Glutamatergic neuron (in vitro differentiated cells): ENCODE measurements around the gene PRPH2. TPM values are rescaled to one million over a fixed set of nuclear protein-coding genes. Genes with fewer than 3 reads are reported as not detected.
"Not testable (repeated sequence)": the region's sequence is repeated elsewhere in the genome, so short reads cannot be mapped to it uniquely, and the experiment has no call there.

Experiments
- DNase-seq: peaks from one replicate; pipeline ENCODE4 v3.0.0; 2022
- H3K27ac Mint-ChIP-seq: one replicate; pipeline ENCODE4 v1.8.0; 2020; ENCODE audit warnings: mild to moderate bottlenecking, mixed read lengths, inconsistent platforms; ENCODE audit not compliant: unreplicated experiment
- H3K27me3 Mint-ChIP-seq: one replicate; pipeline ENCODE4 v1.8.0; 2020; ENCODE audit warnings: mild to moderate bottlenecking, moderate library complexity, mixed read lengths, inconsistent platforms; ENCODE audit not compliant: unreplicated experiment
- H3K36me3 Mint-ChIP-seq: one replicate; pipeline ENCODE4 v1.8.0; 2020; ENCODE audit warnings: mild to moderate bottlenecking, mixed read lengths, inconsistent platforms; ENCODE audit not compliant: unreplicated experiment
- H3K4me1 Mint-ChIP-seq: one replicate; pipeline ENCODE4 v1.8.0; 2020; ENCODE audit warnings: mild to moderate bottlenecking, low read depth, mixed read lengths, inconsistent platforms; ENCODE audit not compliant: unreplicated experiment
- H3K4me3 Mint-ChIP-seq: one replicate; pipeline ENCODE4 v1.8.0; 2020; ENCODE audit warnings: mild to moderate bottlenecking, mixed read lengths, inconsistent platforms; ENCODE audit not compliant: unreplicated experiment
- H3K9me3 Mint-ChIP-seq: one replicate; pipeline ENCODE4 v1.8.0; 2020; ENCODE audit warnings: mild to moderate bottlenecking, moderate library complexity, mixed read lengths, inconsistent platforms; ENCODE audit not compliant: unreplicated experiment
- total RNA-seq: library from RNA; stranded (reverse); fragmentation: NEBNext Ultra II Directional; extraction: Animal tissue kit (Norgen Biotek cat#: 25700); gene quantifications from one replicate; pipeline ENCODE4 v1.2.1, GENCODE V29; 2021; ENCODE audit not compliant: unreplicated experiment
- TF ChIP-seq, protein P1 (sequence below): fragments of 200-600 bp; sonication (generic); IDR thresholded peaks from one replicate; pipeline ENCODE4 v1.5.0; 2021; ENCODE audit not compliant: partially characterized antibody, unreplicated experiment

The PRPH2 gene
- total RNA-seq, 1 donor from 2014 or later, result not detected

DNA sequence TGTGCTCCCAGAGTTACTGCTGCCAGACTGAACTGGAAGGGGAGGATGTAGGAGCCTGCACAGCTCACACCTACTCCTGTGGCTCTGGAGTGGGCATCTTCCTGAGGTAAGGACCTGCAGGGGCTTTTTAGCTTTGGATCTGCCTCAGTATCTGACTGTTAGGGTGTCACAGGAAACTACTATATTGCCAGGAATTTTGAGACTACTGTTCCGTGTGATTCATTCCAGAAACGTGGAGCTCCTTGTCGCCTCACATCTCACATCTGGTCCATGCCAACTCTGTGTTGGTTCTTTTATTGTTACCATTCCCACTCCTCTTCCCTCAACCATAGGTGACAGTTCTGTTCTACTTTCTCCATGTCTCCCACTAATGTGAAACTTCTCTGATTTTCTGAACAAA lies 34.1 kb downstream of the PRPH2 start:
- H3K36me3 Mint-ChIP-seq, result peaks cover 21% of the 10 kb centered on the region
- H3K27ac Mint-ChIP-seq, result no peak overlapping the region

DNA sequence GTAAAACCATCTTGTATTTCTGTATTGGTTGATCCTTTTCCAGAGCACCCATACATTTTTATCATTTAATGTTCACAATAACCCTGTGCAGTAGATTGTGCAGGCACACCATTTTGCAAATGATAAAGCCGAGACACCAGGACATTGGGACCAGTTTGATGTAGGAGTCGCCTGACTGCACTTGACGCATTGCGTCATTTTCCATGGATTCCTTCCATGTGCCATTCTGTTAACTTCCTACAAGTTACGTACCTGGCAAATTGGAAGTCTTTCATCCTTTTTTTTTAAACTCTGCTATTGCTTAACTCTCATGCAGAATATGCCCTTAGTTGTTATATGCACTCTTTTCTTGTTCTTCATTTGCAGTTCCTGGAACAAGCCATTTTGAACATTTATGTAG lies 43.0 kb downstream of the PRPH2 start:
- TF ChIP-seq, protein P1, sequence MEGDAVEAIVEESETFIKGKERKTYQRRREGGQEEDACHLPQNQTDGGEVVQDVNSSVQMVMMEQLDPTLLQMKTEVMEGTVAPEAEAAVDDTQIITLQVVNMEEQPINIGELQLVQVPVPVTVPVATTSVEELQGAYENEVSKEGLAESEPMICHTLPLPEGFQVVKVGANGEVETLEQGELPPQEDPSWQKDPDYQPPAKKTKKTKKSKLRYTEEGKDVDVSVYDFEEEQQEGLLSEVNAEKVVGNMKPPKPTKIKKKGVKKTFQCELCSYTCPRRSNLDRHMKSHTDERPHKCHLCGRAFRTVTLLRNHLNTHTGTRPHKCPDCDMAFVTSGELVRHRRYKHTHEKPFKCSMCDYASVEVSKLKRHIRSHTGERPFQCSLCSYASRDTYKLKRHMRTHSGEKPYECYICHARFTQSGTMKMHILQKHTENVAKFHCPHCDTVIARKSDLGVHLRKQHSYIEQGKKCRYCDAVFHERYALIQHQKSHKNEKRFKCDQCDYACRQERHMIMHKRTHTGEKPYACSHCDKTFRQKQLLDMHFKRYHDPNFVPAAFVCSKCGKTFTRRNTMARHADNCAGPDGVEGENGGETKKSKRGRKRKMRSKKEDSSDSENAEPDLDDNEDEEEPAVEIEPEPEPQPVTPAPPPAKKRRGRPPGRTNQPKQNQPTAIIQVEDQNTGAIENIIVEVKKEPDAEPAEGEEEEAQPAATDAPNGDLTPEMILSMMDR, result no peak
- no peak overlapping the region for H3K27ac Mint-ChIP-seq
- peaks cover 4% of the 10 kb centered on the region for H3K36me3 Mint-ChIP-seq
- no peak for DNase-seq
- no peaks in the 10 kb centered on the region for H3K4me1 Mint-ChIP-seq
- no peaks in the 10 kb centered on the region for H3K9me3 Mint-ChIP-seq
- H3K27me3 Mint-ChIP-seq, result no peaks in the 10 kb centered on the region
- H3K4me3 Mint-ChIP-seq, result no peak overlapping the region

More for the DNA sequence above, 34.1 kb downstream of the PRPH2 start:
- Mint-ChIP-seq H3K27me3 (peaks cover 1% of the 10 kb centered on the region), H3K4me3 (no peak overlapping the region), H3K9me3 (peaks cover 7% of the 10 kb centered on the region), H3K4me1 (no peaks in the 10 kb centered on the region)
- no peak for DNase-seq
- TF ChIP-seq, protein P1, result no peak

DNA sequence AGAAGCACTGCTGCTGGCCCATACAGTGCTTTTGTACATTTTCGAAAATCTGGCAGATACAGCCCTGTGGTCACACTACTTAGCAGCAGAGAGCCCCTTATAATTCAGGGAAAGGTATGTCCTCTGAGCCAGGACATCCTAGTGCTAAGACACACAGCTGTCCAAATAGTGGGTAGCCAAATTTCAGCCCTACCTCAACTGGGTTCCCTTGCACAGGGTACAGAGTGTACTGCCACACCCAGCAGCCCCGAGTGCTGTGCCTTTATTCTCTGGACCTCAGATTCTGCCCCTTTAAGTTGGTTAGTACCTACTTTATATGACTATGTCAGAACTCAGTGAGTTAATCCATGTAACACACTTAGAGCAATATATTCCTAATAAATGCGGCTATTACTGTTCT lies 47.6 kb downstream of the PRPH2 start:
- no peak overlapping the region for H3K27ac Mint-ChIP-seq
- TF ChIP-seq, protein P1, result no peak

DNA sequence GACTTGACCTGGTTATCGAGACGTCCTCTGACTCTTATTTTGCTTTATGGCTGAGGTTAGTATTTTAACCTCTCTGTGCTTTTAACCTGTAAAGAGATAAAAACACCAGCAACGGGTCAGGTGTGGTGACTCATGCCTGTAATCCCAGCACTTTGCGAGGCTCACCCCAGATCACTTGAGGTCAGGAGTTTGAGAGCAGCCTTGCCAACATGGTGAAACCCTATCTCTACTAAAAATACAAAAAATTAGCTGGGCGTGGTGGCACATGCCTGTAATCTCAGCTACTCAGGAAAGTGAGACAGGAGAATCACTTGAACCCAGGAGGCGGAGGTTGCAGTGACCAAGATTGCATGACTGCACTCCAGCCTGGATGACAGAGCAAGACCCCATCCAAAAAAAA lies 48.0 kb downstream of the PRPH2 start:
- H3K36me3 Mint-ChIP-seq, H3K4me1 Mint-ChIP-seq, H3K4me3 Mint-ChIP-seq, H3K9me3 Mint-ChIP-seq, DNase-seq, H3K27ac Mint-ChIP-seq, H3K27me3 Mint-ChIP-seq: not testable (repeated sequence)

More for the DNA sequence above, 47.6 kb downstream of the PRPH2 start:
- no peak overlapping the region for H3K4me3 Mint-ChIP-seq
- no peaks in the 10 kb centered on the region for H3K27me3 Mint-ChIP-seq
- no peaks in the 10 kb centered on the region for H3K9me3 Mint-ChIP-seq
- H3K4me1 Mint-ChIP-seq, result no peaks in the 10 kb centered on the region
- H3K36me3 Mint-ChIP-seq, result peaks cover 5% of the 10 kb centered on the region
- DNase-seq, result no peak

DNA sequence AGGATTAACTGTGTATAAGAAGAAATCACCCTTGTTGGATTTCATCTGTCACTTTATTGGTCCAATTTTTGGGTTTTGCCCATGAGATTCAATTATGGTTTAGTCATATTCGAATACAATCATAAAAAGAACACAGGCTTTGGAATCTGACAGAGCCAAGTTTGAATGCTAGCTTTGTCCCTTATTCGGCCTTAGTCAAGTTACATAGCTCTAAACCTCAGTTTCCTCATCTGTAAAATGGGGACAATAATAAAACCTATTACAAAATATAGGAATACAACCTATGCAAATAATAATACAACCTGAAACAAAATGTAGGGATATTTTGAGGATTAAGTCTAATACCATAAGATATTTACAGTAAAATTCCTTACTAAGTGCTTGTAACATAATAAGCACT lies 57.7 kb downstream of the PRPH2 start:
- no peak for DNase-seq
- peaks cover 2% of the 10 kb centered on the region for H3K9me3 Mint-ChIP-seq
- no peaks in the 10 kb centered on the region for H3K27me3 Mint-ChIP-seq
- no peaks in the 10 kb centered on the region for H3K4me1 Mint-ChIP-seq
- no peaks in the 10 kb centered on the region for H3K36me3 Mint-ChIP-seq
- TF ChIP-seq, protein P1, result no peak
- no peak overlapping the region for H3K27ac Mint-ChIP-seq
- no peak overlapping the region for H3K4me3 Mint-ChIP-seq

GRCh38 chr6:42661540-42662153 lies 60.8 kb downstream of the PRPH2 start:
- Mint-ChIP-seq H3K4me3 (no peak overlapping the region), H3K9me3 (peaks cover 1% of the 10 kb centered on the region), H3K27ac (no peak overlapping the region), H3K36me3 (no peaks in the 10 kb centered on the region), H3K4me1 (no peaks in the 10 kb centered on the region), H3K27me3 (no peaks in the 10 kb centered on the region)
- TF ChIP-seq, protein P1, result peak; percentile 97
- peak; percentile 83 for DNase-seq
